Stimulated activated memory B cell treated with anti-CD40 and anti-IgM and Interleukin-4, amounts not matched to agents 10 μg/mL and 1 μg/mL and 100 μg/mL, for 72 hours (primary cell): ENCODE results near the gene EGLN3.

Experiments used
- ATAC-seq: fragments of 150-1000 bp; cut with Tn5 transposase; 2 replicates; pipeline ENCODE4 v1.10.0; 2021
- H3K27ac Mint-ChIP-seq: one replicate; pipeline ENCODE4 v1.8.0; 2022; ENCODE audit warnings: mild to moderate bottlenecking, mixed read lengths
- H3K27me3 Mint-ChIP-seq: one replicate; pipeline ENCODE4 v1.8.0; 2022; ENCODE audit warnings: mixed read lengths
- H3K36me3 Mint-ChIP-seq: one replicate; pipeline ENCODE4 v1.8.0; 2022; ENCODE audit warnings: mixed read lengths
- H3K4me1 Mint-ChIP-seq: one replicate; pipeline ENCODE4 v1.8.0; 2022; ENCODE audit warnings: mixed read lengths
- H3K4me3 Mint-ChIP-seq: one replicate; pipeline ENCODE4 v1.8.0; 2022; ENCODE audit warnings: mild to moderate bottlenecking, moderate library complexity, mixed read lengths
- H3K9me3 Mint-ChIP-seq: one replicate; pipeline ENCODE4 v1.8.0; 2022; ENCODE audit warnings: mixed read lengths

EGLN3 gene

DNA sequence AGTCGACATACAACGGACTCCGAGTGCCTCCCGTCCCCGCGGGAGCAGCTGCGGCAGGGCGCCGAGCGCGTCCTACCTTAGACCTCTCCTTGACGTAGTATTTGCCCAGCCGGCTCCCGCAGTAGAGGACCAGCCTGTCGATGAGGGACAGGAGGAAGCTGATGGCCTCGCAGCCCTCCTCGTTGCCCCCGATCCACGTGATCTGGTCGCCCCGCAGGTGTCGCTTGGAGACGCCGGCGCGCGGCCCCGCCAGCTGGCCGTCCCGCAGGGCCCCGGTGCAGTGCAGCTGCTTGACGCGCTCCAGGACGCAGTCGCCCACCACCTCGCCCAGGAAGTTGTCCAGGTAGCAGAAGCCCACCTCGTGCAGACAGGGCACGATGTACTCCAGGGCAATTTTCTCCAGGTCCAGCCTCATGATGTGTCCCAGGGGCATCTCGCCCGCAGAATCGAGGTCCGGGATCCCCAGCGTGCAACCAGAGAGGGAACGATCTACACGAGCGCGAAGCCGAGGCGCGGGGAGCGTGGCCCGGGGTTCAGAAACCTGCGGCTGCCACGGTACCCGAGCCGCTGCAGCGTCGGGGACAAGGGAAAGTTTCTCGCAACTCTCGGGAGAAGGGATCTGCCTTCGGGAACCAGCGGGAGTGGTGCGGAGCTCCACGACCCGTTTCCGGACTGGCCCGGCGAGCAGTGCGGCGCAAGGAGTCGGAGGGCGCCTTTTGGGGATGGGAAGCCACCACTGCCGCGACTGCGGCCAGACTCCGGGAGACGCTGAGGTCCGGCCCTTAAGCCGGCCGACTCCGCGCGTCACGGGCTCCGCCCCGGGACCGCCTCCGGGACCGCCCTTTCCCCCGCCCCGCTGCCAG lies at the start of gene EGLN3:
EGLN3 (minus strand) TSS at position 755 of the 863 bp plus-strand sequence; CDS start at position 433, 322 bp downstream.
- Mint-ChIP-seq H3K36me3 (no peaks in the 10 kb centered on the region), H3K4me3 (peak within 1 kb of the TSS; percentile 69), H3K27ac (no peak within 1 kb of the TSS), H3K27me3 (peaks cover 48% of the 10 kb centered on the region), H3K4me1 (no peaks in the 10 kb centered on the region), H3K9me3 (peaks cover 3% of the 10 kb centered on the region)
- ATAC-seq: peak; percentile 50

- no peaks in the 10 kb centered on the region for H3K4me1 Mint-ChIP-seq
- no peaks in the 10 kb centered on the region for H3K36me3 Mint-ChIP-seq
- peaks cover 3% of the 10 kb centered on the region for H3K9me3 Mint-ChIP-seq
- no peak for ATAC-seq
- H3K27me3 Mint-ChIP-seq: peaks cover 6% of the 10 kb centered on the region
- no peak overlapping the region for H3K4me3 Mint-ChIP-seq
- H3K27ac Mint-ChIP-seq: no peak overlapping the region
Measured at GRCh38 chr14:34000396-34000795, 49.5 kb upstream of the EGLN3 start.

GRCh38 chr14:33999771-34000291 lies 49.0 kb upstream of the EGLN3 start:
- no peak overlapping the region for H3K27ac Mint-ChIP-seq
- peaks cover 6% of the 10 kb centered on the region for H3K27me3 Mint-ChIP-seq
- no peaks in the 10 kb centered on the region for H3K36me3 Mint-ChIP-seq
- H3K9me3 Mint-ChIP-seq: peaks cover 3% of the 10 kb centered on the region
- H3K4me1 Mint-ChIP-seq: no peaks in the 10 kb centered on the region
- ATAC-seq: no peak
- H3K4me3 Mint-ChIP-seq: no peak overlapping the region

- H3K4me1 Mint-ChIP-seq: no peaks in the 10 kb centered on the region
- peaks cover 3% of the 10 kb centered on the region for H3K9me3 Mint-ChIP-seq
- no peak overlapping the region for H3K27ac Mint-ChIP-seq
- H3K36me3 Mint-ChIP-seq: no peaks in the 10 kb centered on the region
- no peak for ATAC-seq
- H3K4me3 Mint-ChIP-seq: no peak overlapping the region
- peaks cover 6% of the 10 kb centered on the region for H3K27me3 Mint-ChIP-seq
Measured at GRCh38 chr14:33997611-33998010, 46.7 kb upstream of the EGLN3 start.

DNA sequence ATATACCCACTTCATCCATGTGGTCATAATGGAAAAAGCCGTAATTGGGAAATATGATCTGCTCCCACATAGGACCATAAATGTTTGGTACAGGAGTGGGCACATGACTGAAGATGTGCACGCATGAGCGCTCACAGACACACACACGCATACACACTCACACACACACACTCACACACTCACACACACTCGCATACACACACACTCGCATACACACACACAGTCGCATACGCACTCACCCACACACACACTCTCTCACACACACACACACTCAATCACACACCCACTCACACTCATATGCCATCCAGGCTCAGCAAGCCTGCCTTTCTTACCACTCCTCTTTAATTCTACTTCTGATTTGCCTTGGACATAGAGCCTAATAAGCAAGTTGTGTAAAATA lies 45.6 kb upstream of the EGLN3 start:
- Mint-ChIP-seq H3K27me3 (peaks cover 6% of the 10 kb centered on the region), H3K4me1 (no peaks in the 10 kb centered on the region), H3K4me3 (no peak overlapping the region), H3K36me3 (no peaks in the 10 kb centered on the region), H3K9me3 (peaks cover 3% of the 10 kb centered on the region), H3K27ac (no peak overlapping the region)
- ATAC-seq: no peak

DNA sequence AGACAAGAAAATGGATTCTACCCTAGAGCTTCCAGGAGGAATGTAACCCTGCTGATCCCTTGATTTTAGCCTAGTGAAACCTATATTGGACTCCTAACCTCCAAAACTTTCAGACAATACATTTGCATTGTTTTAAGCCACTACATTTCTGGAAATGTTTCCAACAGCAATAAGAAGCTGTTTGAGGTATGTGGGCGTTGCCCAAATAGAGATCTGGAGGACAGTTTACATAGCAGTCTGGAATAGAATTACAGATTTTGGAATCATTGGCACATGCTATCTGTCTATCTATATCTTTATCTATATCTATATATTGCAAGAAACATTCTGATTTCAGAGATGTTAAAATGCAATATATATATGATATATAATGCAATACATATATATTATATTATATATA lies 42.4 kb upstream of the EGLN3 start:
- H3K27ac Mint-ChIP-seq: no peak overlapping the region
- H3K4me1 Mint-ChIP-seq: no peaks in the 10 kb centered on the region
- no peak for ATAC-seq
- H3K36me3 Mint-ChIP-seq: no peaks in the 10 kb centered on the region
- H3K9me3 Mint-ChIP-seq: peaks cover 3% of the 10 kb centered on the region
- no peak overlapping the region for H3K4me3 Mint-ChIP-seq
- peaks cover 6% of the 10 kb centered on the region for H3K27me3 Mint-ChIP-seq

GRCh38 chr14:33992274-33993007 lies 41.6 kb upstream of the EGLN3 start:
- no peaks in the 10 kb centered on the region for H3K4me1 Mint-ChIP-seq
- H3K4me3 Mint-ChIP-seq: no peak overlapping the region
- ATAC-seq: no peak
- peaks cover 6% of the 10 kb centered on the region for H3K27me3 Mint-ChIP-seq
- H3K27ac Mint-ChIP-seq: no peak overlapping the region
- H3K9me3 Mint-ChIP-seq: peaks cover 3% of the 10 kb centered on the region
- H3K36me3 Mint-ChIP-seq: no peaks in the 10 kb centered on the region

DNA sequence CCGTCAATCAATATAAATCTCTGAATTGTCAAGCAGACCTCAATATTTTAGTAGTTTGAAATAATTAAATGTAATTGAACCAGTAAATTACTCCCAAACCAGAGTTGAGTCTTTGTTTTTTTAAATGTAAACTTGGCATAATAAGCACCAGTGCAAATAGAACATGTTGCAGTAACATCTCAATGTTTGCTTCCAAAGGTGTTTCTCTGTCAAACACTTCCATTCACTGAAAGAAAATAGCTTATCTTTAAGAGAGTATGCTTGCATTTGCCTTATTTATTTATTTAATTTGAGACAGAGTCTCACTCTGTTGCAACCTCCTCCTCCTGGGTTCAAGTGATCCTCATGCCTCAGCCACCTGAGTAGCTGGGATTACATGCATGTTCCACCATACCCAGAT lies 39.9 kb upstream of the EGLN3 start:
- H3K4me3 Mint-ChIP-seq: no peak overlapping the region
- no peak overlapping the region for H3K27ac Mint-ChIP-seq
- H3K4me1 Mint-ChIP-seq: no peaks in the 10 kb centered on the region
- H3K27me3 Mint-ChIP-seq: no peaks in the 10 kb centered on the region
- ATAC-seq: no peak
- H3K36me3 Mint-ChIP-seq: no peaks in the 10 kb centered on the region
- no peaks in the 10 kb centered on the region for H3K9me3 Mint-ChIP-seq

DNA sequence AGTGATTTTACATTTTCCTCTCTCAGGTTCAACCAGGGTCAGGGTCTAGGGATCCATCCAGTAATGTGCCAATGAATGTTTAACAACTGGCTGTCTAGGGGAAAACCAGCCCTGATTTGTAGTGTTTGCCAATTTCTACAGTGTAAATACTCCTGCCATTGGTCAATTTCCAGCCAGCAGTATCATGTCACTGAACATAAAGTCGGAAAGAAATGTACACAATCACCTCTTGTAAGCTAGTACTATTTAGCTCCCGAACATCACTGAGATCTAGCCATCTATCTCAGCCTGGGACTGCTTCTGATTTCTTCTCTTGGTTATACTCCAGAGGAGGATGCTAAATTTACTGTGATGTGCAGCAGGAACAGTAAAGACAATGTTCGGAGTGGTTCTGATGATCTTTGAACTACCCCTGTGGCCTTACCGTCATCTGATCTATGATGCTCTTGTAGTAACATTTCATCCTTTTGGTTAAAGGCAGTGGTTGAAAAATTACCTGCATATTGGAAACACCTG lies 36.7 kb upstream of the EGLN3 start:
- no peaks in the 10 kb centered on the region for H3K36me3 Mint-ChIP-seq
- no peak overlapping the region for H3K27ac Mint-ChIP-seq
- H3K4me3 Mint-ChIP-seq: no peak overlapping the region
- no peaks in the 10 kb centered on the region for H3K4me1 Mint-ChIP-seq
- H3K9me3 Mint-ChIP-seq: peaks cover 6% of the 10 kb centered on the region
- ATAC-seq: no peak
- no peaks in the 10 kb centered on the region for H3K27me3 Mint-ChIP-seq

- H3K4me3 Mint-ChIP-seq: no peak overlapping the region
Measured at GRCh38 chr14:33986804-33987203, 35.9 kb upstream of the EGLN3 start.

DNA sequence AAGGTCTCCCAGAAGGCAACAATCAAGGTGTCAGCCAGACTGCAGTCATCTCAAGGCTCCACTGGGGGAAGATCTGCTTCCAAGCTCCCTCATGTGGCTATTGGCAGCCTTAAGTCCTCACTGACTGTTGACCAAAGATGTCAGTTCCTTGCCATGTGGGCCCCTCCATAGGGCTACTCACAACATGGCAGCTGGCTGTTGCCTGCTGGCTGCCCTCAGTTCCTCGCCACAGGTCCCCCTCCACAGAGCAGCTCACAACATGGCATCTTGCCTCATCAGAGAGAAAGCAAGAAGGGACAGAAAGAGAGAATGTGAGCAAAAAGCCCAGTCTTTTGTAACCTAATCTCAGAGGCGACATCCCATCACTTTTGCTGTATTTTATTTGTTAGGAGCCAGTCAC lies 34.4 kb upstream of the EGLN3 start:
- H3K27me3 Mint-ChIP-seq: no peaks in the 10 kb centered on the region
- no peaks in the 10 kb centered on the region for H3K4me1 Mint-ChIP-seq
- no peak for ATAC-seq
- H3K4me3 Mint-ChIP-seq: no peak overlapping the region
- H3K27ac Mint-ChIP-seq: no peak overlapping the region
- no peaks in the 10 kb centered on the region for H3K36me3 Mint-ChIP-seq
- peaks cover 6% of the 10 kb centered on the region for H3K9me3 Mint-ChIP-seq

More at GRCh38 chr14:33986804-33987203, 35.9 kb upstream of the EGLN3 start:
- H3K4me1 Mint-ChIP-seq: no peaks in the 10 kb centered on the region
- no peaks in the 10 kb centered on the region for H3K36me3 Mint-ChIP-seq
- ATAC-seq: no peak
- H3K27me3 Mint-ChIP-seq: no peaks in the 10 kb centered on the region
- H3K9me3 Mint-ChIP-seq: peaks cover 6% of the 10 kb centered on the region
- no peak overlapping the region for H3K27ac Mint-ChIP-seq

GRCh38 chr14:33979613-33980276 lies 28.9 kb upstream of the EGLN3 start:
- no peaks in the 10 kb centered on the region for H3K4me1 Mint-ChIP-seq
- H3K27ac Mint-ChIP-seq: no peak overlapping the region
- ATAC-seq: no peak
- no peaks in the 10 kb centered on the region for H3K27me3 Mint-ChIP-seq
- no peaks in the 10 kb centered on the region for H3K36me3 Mint-ChIP-seq
- no peak overlapping the region for H3K4me3 Mint-ChIP-seq
- peaks cover 3% of the 10 kb centered on the region for H3K9me3 Mint-ChIP-seq

DNA sequence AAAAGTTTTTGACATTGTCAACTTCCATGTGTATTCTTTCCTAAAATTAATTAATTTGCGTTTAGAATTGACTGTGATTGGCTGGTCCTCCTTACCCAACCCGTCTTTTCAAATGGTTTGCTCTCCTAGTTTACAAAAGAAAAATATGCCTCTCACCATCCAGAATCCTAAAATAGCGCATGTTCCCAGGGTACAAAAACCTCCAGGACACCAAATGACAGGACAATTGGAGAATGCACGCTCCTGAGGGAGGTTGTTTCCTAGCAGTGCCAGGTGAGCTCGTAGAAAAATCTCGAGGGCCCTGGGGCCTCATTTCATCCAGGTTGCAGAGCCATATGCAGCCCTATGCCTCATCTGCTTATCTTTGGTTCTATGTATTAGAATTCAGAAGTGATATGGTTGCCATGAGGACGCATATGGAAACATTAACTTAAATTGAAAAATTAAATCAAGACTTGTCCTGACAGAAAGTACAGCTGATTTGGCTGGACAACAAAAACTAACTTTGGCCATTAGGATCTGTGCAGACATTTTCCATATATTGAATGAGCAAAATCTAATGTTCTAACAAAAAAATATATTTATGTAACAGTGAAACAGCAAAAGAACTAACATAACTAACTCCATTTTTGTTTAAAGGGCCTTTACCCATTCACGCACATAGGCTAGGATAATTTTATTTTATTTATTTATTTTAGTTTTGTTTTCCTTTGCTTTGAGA lies 28.2 kb upstream of the EGLN3 start:
- no peak overlapping the region for H3K4me3 Mint-ChIP-seq
- H3K4me1 Mint-ChIP-seq: no peaks in the 10 kb centered on the region
- no peak overlapping the region for H3K27ac Mint-ChIP-seq
- H3K27me3 Mint-ChIP-seq: no peaks in the 10 kb centered on the region
- no peaks in the 10 kb centered on the region for H3K36me3 Mint-ChIP-seq
- ATAC-seq: no peak
- peaks cover 2% of the 10 kb centered on the region for H3K9me3 Mint-ChIP-seq

DNA sequence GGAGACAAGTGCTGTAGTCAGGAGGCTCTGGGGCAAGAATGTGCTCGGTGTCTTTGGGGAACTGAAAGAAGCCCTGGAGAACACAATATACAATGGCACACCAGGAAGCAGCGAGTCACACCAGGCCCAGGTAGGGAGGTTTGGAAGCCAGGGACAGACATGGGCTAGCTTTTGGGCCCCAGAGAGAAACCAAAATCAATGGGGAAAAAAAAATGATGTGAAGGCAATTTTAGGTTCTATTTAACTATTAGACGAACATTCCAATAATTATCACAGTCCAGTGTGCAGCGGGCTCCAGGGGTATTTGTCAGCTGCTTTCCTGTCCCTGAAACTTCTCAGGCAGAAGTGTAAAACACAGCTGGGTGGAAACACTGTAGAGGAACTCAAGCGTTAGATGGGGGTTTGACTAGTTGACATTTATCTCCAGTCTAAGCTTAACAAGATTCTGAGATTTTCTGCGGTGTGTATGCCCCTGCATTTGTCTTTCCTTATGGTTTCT lies 21.8 kb upstream of the EGLN3 start:
- Mint-ChIP-seq H3K4me1 (peaks cover 11% of the 10 kb centered on the region), H3K36me3 (no peaks in the 10 kb centered on the region), H3K9me3 (peaks cover 15% of the 10 kb centered on the region), H3K27ac (no peak overlapping the region), H3K4me3 (peak overlapping the region; percentile 15), H3K27me3 (no peaks in the 10 kb centered on the region)
- ATAC-seq: peak; percentile 74
